Endothelial cell of umbilical vein (primary cell): ENCODE measurements around the gene ESPN. TPM values are rescaled to one million over a fixed set of nuclear protein-coding genes. Genes with fewer than 3 reads are reported as not detected.
A peak's percentile ranks its signal among the peaks of the same experiment; 100 is the strongest.

Source experiments
- BruUV-seq: library from RNA; stranded (reverse); fragments of 400-500 nt; replicated peaks from 2 replicates; lab custom pipeline; 2021; lab: Mats Ljungman, UMichigan
- CTCF ChIA-PET: fragments of 300-600, 350-600 bp; sonication (Branson Sonifier 250); formaldehyde crosslinking; loops from one replicate; lab custom pipeline; 2021; ENCODE audit warnings: antibody characterized with exemption, inconsistent platforms; lab: Charles Lee
- POLR2A ChIA-PET: fragments of 300-600, 350-600 bp; sonication (Branson Sonifier 250); formaldehyde crosslinking; loops from one replicate; lab custom pipeline; 2021; ENCODE audit warnings: antibody characterized with exemption, inconsistent platforms; lab: Charles Lee
- DNase-seq: peaks from one replicate; pipeline ENCODE4 v3.0.0-alpha.2; 2011; ENCODE audit warnings: low read depth, low spot score
- FAIRE-seq: peaks from 2 replicates; lab custom pipeline; 2011; peaks lifted over from hg19 to GRCh38; lab: Jason Lieb, UNC
- H2AFZ ChIP-seq: 2 replicates; pipeline ENCODE4 v1.6.0; 2012; ENCODE audit warnings: low read depth, low read length, control low read depth, inconsistent platforms
- H3K27ac ChIP-seq: 2 replicates; pipeline ENCODE4 v1.5.1; 2011; ENCODE audit warnings: low read depth, mild to moderate bottlenecking, control low read depth, low read length, moderate library complexity; ENCODE audit not compliant: insufficient read depth
- H3K27me3 ChIP-seq, 2 experiments: 2 replicates each; pipeline versions ENCODE4 v1.6.0 to v1.6.1; 2011; ENCODE audit warnings: low read length in 2 of 2, mixed read lengths in 1 of 2; ENCODE audit not compliant: control insufficient read depth in 2 of 2, insufficient read depth in 2 of 2
- H3K36me3 ChIP-seq, 2 experiments: 2 replicates in 1 of 2; 3 replicates in 1 of 2; pipeline ENCODE4 v1.5.1; 2011; ENCODE audit warnings: low read length in 2 of 2, mild to moderate bottlenecking in 1 of 2, moderate library complexity in 1 of 2; ENCODE audit not compliant: control insufficient read depth in 2 of 2, insufficient read depth in 2 of 2; ENCODE audit errors: extremely low read depth in 1 of 2
- H3K4me1 ChIP-seq: 3 replicates; pipeline ENCODE4 v1.5.1; 2011; ENCODE audit warnings: mild to moderate bottlenecking, low read length; ENCODE audit not compliant: control insufficient read depth, insufficient read depth; ENCODE audit errors: extremely low read depth
- H3K4me2 ChIP-seq: 2 replicates; pipeline ENCODE4 v1.6.1; 2011; ENCODE audit warnings: low read length, control low read depth, mixed read lengths; ENCODE audit not compliant: insufficient read depth
- H3K4me3 ChIP-seq, 3 experiments: fragments of 200-600 bp in 1 of 3; sonication (generic), shearing (Covaris generic) in 1 of 3; replicated peaks in 1 of 3; 2 replicates each; pipeline ENCODE4 v1.5.1; 2011 to 2016; ENCODE audit warnings: control low read depth in 3 of 3, low read length in 3 of 3, mild to moderate bottlenecking in 2 of 3, inconsistent platforms in 1 of 3, low read depth in 1 of 3, moderate library complexity in 1 of 3; ENCODE audit not compliant: insufficient read depth in 1 of 3
- H3K79me2 ChIP-seq: 2 replicates; pipeline ENCODE4 v1.6.0; 2012; ENCODE audit warnings: low read length, inconsistent platforms; ENCODE audit not compliant: control insufficient read depth, insufficient read depth
- H3K9ac ChIP-seq: replicated peaks from 2 replicates; pipeline ENCODE3; 2011; ENCODE audit warnings: low read length, control low read depth; ENCODE audit not compliant: insufficient read depth; ENCODE audit errors: extremely low read depth
- H3K9me1 ChIP-seq: replicated peaks from 3 replicates; pipeline ENCODE4 v1.6.0; 2011; ENCODE audit warnings: mild to moderate bottlenecking, low read length; ENCODE audit not compliant: control insufficient read depth, insufficient read depth; ENCODE audit errors: extremely low read depth
- H3K9me3 ChIP-seq: replicated peaks from 2 replicates; pipeline ENCODE4 v1.5.1; 2012; ENCODE audit warnings: low read length, inconsistent platforms; ENCODE audit not compliant: control insufficient read depth, insufficient read depth
- H4K20me1 ChIP-seq: replicated peaks from 2 replicates; pipeline ENCODE3; 2011; ENCODE audit warnings: mild to moderate bottlenecking, low read length; ENCODE audit not compliant: control insufficient read depth, insufficient read depth; ENCODE audit errors: extremely low read depth
- EZH2 ChIP-seq: IDR thresholded peaks from 2 replicates; pipeline ENCODE4 v1.6.1; 2012; ENCODE audit warnings: borderline replicate concordance, low read depth, mild to moderate bottlenecking, moderate library complexity, low read length, inconsistent platforms; ENCODE audit not compliant: severe bottlenecking
- FOS ChIP-seq: IDR thresholded peaks from 2 replicates; pipeline ENCODE4 v1.6.1; 2011; ENCODE audit warnings: mild to moderate bottlenecking, low read length, moderate library complexity, borderline replicate concordance; ENCODE audit not compliant: insufficient read depth
- GATA2 ChIP-seq: IDR thresholded peaks from 2 replicates; pipeline ENCODE4 v1.7.0; 2011; ENCODE audit warnings: low read depth, mild to moderate bottlenecking, moderate library complexity, mixed read lengths, low read length; ENCODE audit not compliant: insufficient read length, insufficient read depth
- JUN ChIP-seq: IDR thresholded peaks from 2 replicates; pipeline ENCODE4 v1.6.1; 2011; ENCODE audit warnings: borderline replicate concordance, low read depth; ENCODE audit not compliant: insufficient read length, insufficient read depth
- MYC ChIP-seq: IDR thresholded peaks from one replicate; pipeline ENCODE4 v1.6.1; 2011; ENCODE audit warnings: mild to moderate bottlenecking, low read depth, low read length
- POLR2A ChIP-seq: IDR thresholded peaks from 2 replicates; pipeline ENCODE4 v1.6.1; 2012; ENCODE audit warnings: low read depth, mild to moderate bottlenecking, control low read depth, low read length
- POLR2AphosphoS5 ChIP-seq: IDR thresholded peaks from 2 replicates; pipeline ENCODE4 v1.6.1; 2012; ENCODE audit warnings: low read depth, mild to moderate bottlenecking, control low read depth, low read length, moderate library complexity; ENCODE audit not compliant: insufficient read depth
- dilution Hi-C: fragments of 300-500 bp; cut with MboI; formaldehyde crosslinking; loops from one replicate; pipeline ENCODE4 v1.15.0; 2019; ENCODE audit warnings: low sequenced_read_pairs; ENCODE audit not compliant: extremely low pct_ligation_motif_present
- intact Hi-C: fragments of 100-400 bp; cut with micrococcal nuclease; formaldehyde crosslinking; loops from one replicate; pipeline ENCODE4 v1.10.0; 2022
- polyA plus RNA-seq, 4 experiments: library from polyadenylated mRNA; depleted of rRNA in 3 of 4; stranded (reverse) in 3 of 4; unstranded in 1 of 4; fragments of >200 nt; gene quantifications; 2 replicates each; pipeline versions ENCODE4 v1.2.1 to v1.2.3, GENCODE V29; 2011 to 2012; ENCODE audit warnings: missing spikeins in 1 of 4
- total RNA-seq: library from RNA; stranded (reverse); gene quantifications from 2 replicates; pipeline ENCODE4 v1.2.3, GENCODE V29; 2021
- TF ChIP-seq, protein P1 (sequence below): IDR thresholded peaks from 2 replicates; pipeline ENCODE4 v1.6.1; 2011; ENCODE audit not compliant: insufficient read depth, insufficient read length
- TF ChIP-seq, protein P2 (sequence below), 2 donors: IDR thresholded peaks; 1 replicate in 1 of 2; 2 replicates in 1 of 2; pipeline ENCODE4 v1.5.1; 2011; ENCODE audit warnings: low read length in 2 of 2, mild to moderate bottlenecking in 2 of 2, moderate library complexity in 2 of 2, control low read depth in 1 of 2, inconsistent platforms in 1 of 2, low read depth in 1 of 2; ENCODE audit not compliant: insufficient read depth in 1 of 2; ENCODE audit errors: extremely low read depth in 1 of 2

The ESPN gene
- total and polyA plus RNA-seq, 2 donors (not counting 3 experiments of a cell fraction or from before 2014, with no cell fraction given) = 0.54 to 0.71 TPM

DNA sequence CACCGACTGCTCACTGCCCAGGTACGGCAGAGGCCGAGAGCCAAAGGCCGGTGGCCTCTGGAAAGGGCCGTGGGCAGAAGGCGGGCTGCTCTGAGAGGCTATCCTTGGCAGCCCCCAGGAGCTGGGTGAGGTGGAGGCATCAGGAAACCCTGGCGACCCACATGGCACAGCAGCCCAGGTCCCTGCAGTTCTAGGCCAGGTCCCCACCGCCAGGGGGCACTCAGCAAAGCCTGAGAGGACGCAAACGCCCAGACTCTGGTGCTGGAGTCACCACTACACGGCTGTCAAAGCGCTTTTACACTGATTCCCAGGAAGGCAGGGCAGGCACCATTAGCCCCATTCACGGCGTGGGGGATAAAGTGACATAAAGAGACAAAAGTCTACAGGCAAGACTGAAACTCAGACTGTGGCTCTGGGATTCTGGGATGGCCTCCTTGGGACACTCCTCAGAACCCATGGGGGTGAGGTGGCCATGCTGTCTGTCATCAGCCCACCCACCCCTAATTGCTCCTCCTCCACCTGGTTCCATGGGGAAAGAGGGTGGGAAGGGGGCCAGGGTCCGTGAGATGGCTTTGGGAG lies 61.9 kb downstream of the ESPN start:
- POLR2A ChIA-PET = no interaction called here

More for the DNA sequence above, 61.9 kb downstream of the ESPN start:
- H3K36me3 ChIP-seq = no peaks in the 10 kb centered on the region
- dilution Hi-C loops (no loop called here), intact Hi-C loops (loop anchor here (1.0 to 5.0 kb wide), 6 partner anchors 37 to 160 kb away; partner anchors contain the start of gene NOL9)
- H3K4me3 ChIP-seq = peak overlapping the region in 1 of 3 experiments; percentile 84
- DNase-seq (peak; percentile 82), FAIRE-seq (peak; percentile 96)
- H2AFZ ChIP-seq = peak overlapping the region; percentile 20
- no peaks in the 10 kb centered on the region for H3K27me3 ChIP-seq
- CTCF ChIA-PET = interaction anchor here (0.6 to 10.9 kb wide), 20 partner anchors 9 to 161 kb away, joined by 3 to 113 read pairs (median 4); partner anchors contain the start of genes NOL9, THAP3 and ZBTB48
- peak overlapping the region; percentile 50 for H3K4me2 ChIP-seq
- H3K4me1 ChIP-seq = peaks cover 27% of the 10 kb centered on the region
- H3K27ac ChIP-seq = peak overlapping the region; percentile 49
- TF ChIP-seq FOS = no peak
- TF ChIP-seq, protein P1, sequence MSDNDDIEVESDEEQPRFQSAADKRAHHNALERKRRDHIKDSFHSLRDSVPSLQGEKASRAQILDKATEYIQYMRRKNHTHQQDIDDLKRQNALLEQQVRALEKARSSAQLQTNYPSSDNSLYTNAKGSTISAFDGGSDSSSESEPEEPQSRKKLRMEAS = no peak
- TF ChIP-seq JUN = no peak
- TF ChIP-seq, protein P2, sequence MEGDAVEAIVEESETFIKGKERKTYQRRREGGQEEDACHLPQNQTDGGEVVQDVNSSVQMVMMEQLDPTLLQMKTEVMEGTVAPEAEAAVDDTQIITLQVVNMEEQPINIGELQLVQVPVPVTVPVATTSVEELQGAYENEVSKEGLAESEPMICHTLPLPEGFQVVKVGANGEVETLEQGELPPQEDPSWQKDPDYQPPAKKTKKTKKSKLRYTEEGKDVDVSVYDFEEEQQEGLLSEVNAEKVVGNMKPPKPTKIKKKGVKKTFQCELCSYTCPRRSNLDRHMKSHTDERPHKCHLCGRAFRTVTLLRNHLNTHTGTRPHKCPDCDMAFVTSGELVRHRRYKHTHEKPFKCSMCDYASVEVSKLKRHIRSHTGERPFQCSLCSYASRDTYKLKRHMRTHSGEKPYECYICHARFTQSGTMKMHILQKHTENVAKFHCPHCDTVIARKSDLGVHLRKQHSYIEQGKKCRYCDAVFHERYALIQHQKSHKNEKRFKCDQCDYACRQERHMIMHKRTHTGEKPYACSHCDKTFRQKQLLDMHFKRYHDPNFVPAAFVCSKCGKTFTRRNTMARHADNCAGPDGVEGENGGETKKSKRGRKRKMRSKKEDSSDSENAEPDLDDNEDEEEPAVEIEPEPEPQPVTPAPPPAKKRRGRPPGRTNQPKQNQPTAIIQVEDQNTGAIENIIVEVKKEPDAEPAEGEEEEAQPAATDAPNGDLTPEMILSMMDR (IDR thresholded peaks at IDR 0.05; ENCODE audit: extremely low read depth in 1 of 2, insufficient read depth in 1 of 2, low read depth in 1 of 2, low read length in 2 of 2) = peak; percentile 97 to 98
- peak; percentile 26 for TF ChIP-seq POLR2AphosphoS5
- TF ChIP-seq GATA2 = no peak
- TF ChIP-seq POLR2A = no peak
- no peak for TF ChIP-seq EZH2
- TF ChIP-seq MYC = peak; percentile 46
- peaks cover 32% of the 10 kb centered on the region for H3K79me2 ChIP-seq
- H4K20me1 ChIP-seq = no peaks in the 10 kb centered on the region
- no peaks in the 10 kb centered on the region for H3K9me1 ChIP-seq
- H3K9ac ChIP-seq = no peak overlapping the region
- no TSS peak for BruUV-seq
- no peaks in the 10 kb centered on the region for H3K9me3 ChIP-seq
